Stimulated activated CD4-positive, alpha-beta T cell treated with anti-CD3 and anti-CD28 coated beads, Interleukin-2, amount 100 ng/mL, for 4 hours (primary cell): ENCODE data around the gene ASCL4.
"Not testable (repeated sequence)": the region's sequence is repeated elsewhere in the genome, so short reads cannot be mapped to it uniquely, and the experiment has no call there.

ENCODE experiments used
- DNase-seq: peaks from one replicate; pipeline ENCODE4 v3.0.0-alpha.2; 2020; ENCODE audit warnings: low read depth

Gene ASCL4

GRCh38 chr12:107774349-107775029 lies at the start of gene ASCL4:
ASCL4 (plus strand) TSS chr12:107774704; CDS start chr12:107775219, 515 bp downstream.
- DNase-seq, result no peak

- DNase-seq, result not testable (repeated sequence)
Observed at GRCh38 chr12:107727327-107727726, 47.2 kb upstream of the ASCL4 start.

GRCh38 chr12:107727742-107728141 lies 46.8 kb upstream of the ASCL4 start:
- DNase-seq, result not testable (repeated sequence)

GRCh38 chr12:107730618-107731341 lies 43.7 kb upstream of the ASCL4 start:
- DNase-seq, result no peak

- DNase-seq, result no peak
Observed at GRCh38 chr12:107731366-107731765, 43.1 kb upstream of the ASCL4 start.

GRCh38 chr12:107732365-107732764 lies 42.1 kb upstream of the ASCL4 start:
- no peak for DNase-seq

GRCh38 chr12:107734139-107734538 lies 40.4 kb upstream of the ASCL4 start:
- no peak for DNase-seq

- no peak for DNase-seq
Observed at GRCh38 chr12:107735763-107736162, 38.7 kb upstream of the ASCL4 start.

GRCh38 chr12:107736914-107737313 lies 37.6 kb upstream of the ASCL4 start:
- DNase-seq, result no peak

- DNase-seq, result no peak
Observed at GRCh38 chr12:107748472-107748871, 26.0 kb upstream of the ASCL4 start.

- no peak for DNase-seq
Observed at GRCh38 chr12:107749083-107749482, 25.4 kb upstream of the ASCL4 start.

GRCh38 chr12:107759410-107759809 lies 15.1 kb upstream of the ASCL4 start:
- no peak for DNase-seq

GRCh38 chr12:107760207-107760808 lies 14.2 kb upstream of the ASCL4 start:
- no peak for DNase-seq

GRCh38 chr12:107760809-107761501 lies 13.5 kb upstream of the ASCL4 start, which contains the start of gene PRDM4:
PRDM4 (minus strand) TSS chr12:107761137; CDS start chr12:107760515, 622 bp downstream.
- peak; percentile 82 for DNase-seq

- no peak for DNase-seq
Observed at GRCh38 chr12:107761502-107761904, 13.0 kb upstream of the ASCL4 start.

- no peak for DNase-seq
Observed at GRCh38 chr12:107762874-107763273, 11.6 kb upstream of the ASCL4 start.

GRCh38 chr12:107764626-107765025 lies 9.9 kb upstream of the ASCL4 start:
- no peak for DNase-seq

- DNase-seq, result no peak
Observed at GRCh38 chr12:107765316-107765715, 9.2 kb upstream of the ASCL4 start.

- DNase-seq, result no peak
Observed at GRCh38 chr12:107767466-107767865, 7.0 kb upstream of the ASCL4 start.

- no peak for DNase-seq
Observed at GRCh38 chr12:107775093-107775721, 703 bp downstream of the ASCL4 start.

GRCh38 chr12:107776171-107776570 lies 1.7 kb downstream of the ASCL4 start:
- DNase-seq, result no peak
